Hepatocyte (in vitro differentiated cells): ENCODE results near the gene BMP6. TPM values are rescaled to one million over a fixed set of nuclear protein-coding genes. Genes with fewer than 3 reads are reported as not detected.

Experiments
- DNase-seq: peaks from one replicate; pipeline ENCODE4 v3.0.0-alpha.2; 2016; ENCODE audit warnings: low spot score
- H2AFZ ChIP-seq: fragments of 200-600 bp; sonication (generic); 2 replicates; pipeline ENCODE4 v1.6.0; 2016; ENCODE audit warnings: antibody characterized with exemption, mild to moderate bottlenecking
- H3K27ac ChIP-seq: fragments of 200-600 bp; sonication (generic); 2 replicates; pipeline ENCODE4 v1.5.1; 2016; ENCODE audit warnings: mild to moderate bottlenecking
- H3K27me3 ChIP-seq: fragments of 200-600 bp; sonication (generic); 2 replicates; pipeline ENCODE4 v1.6.1; 2016
- H3K36me3 ChIP-seq: fragments of 200-600 bp; sonication (generic); replicated peaks from 2 replicates; pipeline ENCODE4 v1.5.1; 2016; ENCODE audit warnings: low read depth; ENCODE audit not compliant: insufficient read depth
- H3K4me1 ChIP-seq: fragments of 200-600 bp; sonication (generic); 2 replicates; pipeline ENCODE4 v1.5.1; 2016; ENCODE audit warnings: mild to moderate bottlenecking, moderate library complexity; ENCODE audit not compliant: insufficient read depth
- H3K4me2 ChIP-seq: fragments of 200-600 bp; sonication (generic); 2 replicates; pipeline ENCODE4 v1.6.0; 2016
- H3K4me3 ChIP-seq: fragments of 200-600 bp; sonication (generic); 2 replicates; pipeline ENCODE4 v1.5.1; 2016; ENCODE audit warnings: mild to moderate bottlenecking
- H3K79me2 ChIP-seq: fragments of 200-600 bp; sonication (generic); 2 replicates; pipeline ENCODE4 v1.6.0; 2017; ENCODE audit warnings: mild to moderate bottlenecking
- H3K9me2 ChIP-seq: fragments of 200-600 bp; sonication (generic); replicated peaks from 2 replicates; pipeline ENCODE4 v1.6.0; 2017; ENCODE audit warnings: mild to moderate bottlenecking; ENCODE audit not compliant: insufficient read depth
- H3K9me3 ChIP-seq: fragments of 200-600 bp; sonication (generic); 2 replicates; pipeline ENCODE4 v1.5.1; 2016; ENCODE audit warnings: low read depth, mild to moderate bottlenecking
- H4K20me1 ChIP-seq: fragments of 200-600 bp; sonication (generic); 2 replicates; pipeline ENCODE4 v1.6.0; 2016; ENCODE audit warnings: mild to moderate bottlenecking; ENCODE audit not compliant: insufficient read depth, poor library complexity, severe bottlenecking
- CTCF ChIP-seq: fragments of 200-600 bp; sonication (generic); IDR thresholded peaks from 2 replicates; pipeline ENCODE4 v1.5.1; 2016; ENCODE audit warnings: antibody characterized with exemption, mild to moderate bottlenecking; ENCODE audit not compliant: poor library complexity
- EZH2 ChIP-seq: fragments of 200-600 bp; sonication (generic); IDR thresholded peaks from 2 replicates; pipeline ENCODE4 v1.6.1; 2016; ENCODE audit warnings: antibody characterized with exemption, mild to moderate bottlenecking, borderline replicate concordance
- EZH2phosphoT487 ChIP-seq: fragments of 200-600 bp; sonication (generic); IDR thresholded peaks from one replicate; pipeline ENCODE4 v1.6.1; 2018; ENCODE audit warnings: antibody characterized with exemption, mild to moderate bottlenecking, low read depth, moderate library complexity; ENCODE audit not compliant: unreplicated experiment, severe bottlenecking
- WGBS: methylation state at CpG from one replicate; pipeline ENCODE4 v1.1.6; 2016; ENCODE audit warnings: low lambda C conversion rate; ENCODE audit errors: missing lambda C conversion rate; 5-methylcytosine and 5-hydroxymethylcytosine counted together
- polyA plus RNA-seq: library from polyadenylated mRNA; unstranded; fragments of >200 nt; fragmentation: Nextera tagmentation; extraction: Ambion mirVana; gene quantifications from 2 replicates; pipeline ENCODE4 v1.2.1, GENCODE V29; 2016
- total RNA-seq: library from RNA; depleted of rRNA; stranded (reverse); fragments of >200 nt; gene quantifications from 2 replicates; pipeline ENCODE4 v1.2.3, GENCODE V29; 2014

BMP6 gene
- total and polyA plus RNA-seq, 2 experiments from 2014 or later: 4.0 to 4.3 TPM

- no peak overlapping the region for H3K4me3 ChIP-seq
- no peaks in the 10 kb centered on the region for H3K36me3 ChIP-seq
- no peak overlapping the region for H2AFZ ChIP-seq
- H3K9me2 ChIP-seq: no peaks in the 10 kb centered on the region
- peaks cover 31% of the 10 kb centered on the region for H3K27me3 ChIP-seq
- H3K4me2 ChIP-seq: no peak overlapping the region
- no peak overlapping the region for H3K27ac ChIP-seq
- H4K20me1 ChIP-seq: no peaks in the 10 kb centered on the region
- H3K4me1 ChIP-seq: no peaks in the 10 kb centered on the region
- H3K9me3 ChIP-seq: no peaks in the 10 kb centered on the region
- TF ChIP-seq CTCF (no peak), EZH2 (no peak), EZH2phosphoT487 (no peak)
- 68% methylated on average over 10 of the region's 10 CpGs for WGBS
- no peak for DNase-seq
- no peaks in the 10 kb centered on the region for H3K79me2 ChIP-seq
These were observed 16.4 kb downstream of the BMP6 start for GRCh38 chr6:7742223-7742785.

- TF ChIP-seq CTCF (no peak), EZH2phosphoT487 (no peak), EZH2 (no peak)
- no peak for DNase-seq
- no peak overlapping the region for H2AFZ ChIP-seq
- no peaks in the 10 kb centered on the region for H3K9me3 ChIP-seq
- H3K4me3 ChIP-seq: no peak overlapping the region
- no peaks in the 10 kb centered on the region for H3K4me1 ChIP-seq
- H3K4me2 ChIP-seq: no peak overlapping the region
- 95% methylated on average over 10 of the region's 10 CpGs for WGBS
- no peaks in the 10 kb centered on the region for H4K20me1 ChIP-seq
- peaks cover 17% of the 10 kb centered on the region for H3K27me3 ChIP-seq
- H3K27ac ChIP-seq: no peak overlapping the region
- no peaks in the 10 kb centered on the region for H3K79me2 ChIP-seq
- H3K36me3 ChIP-seq: no peaks in the 10 kb centered on the region
- no peaks in the 10 kb centered on the region for H3K9me2 ChIP-seq
These were observed 20.0 kb downstream of the BMP6 start for GRCh38 chr6:7745942-7746341.

- Histone ChIP-seq H2AFZ (no peak overlapping the region), H3K4me3 (no peak overlapping the region), H3K4me2 (no peak overlapping the region), H3K27ac (no peak overlapping the region), H3K4me1 (no peaks in the 10 kb centered on the region), H3K9me3 (no peaks in the 10 kb centered on the region), H3K9me2 (no peaks in the 10 kb centered on the region), H3K36me3 (no peaks in the 10 kb centered on the region), H3K79me2 (no peaks in the 10 kb centered on the region), H3K27me3 (peaks cover 11% of the 10 kb centered on the region), H4K20me1 (no peaks in the 10 kb centered on the region)
- DNase-seq: no peak
- TF ChIP-seq CTCF (no peak), EZH2phosphoT487 (no peak), EZH2 (no peak)
- 86% methylated on average over 10 of the region's 10 CpGs for WGBS
These were observed 21.1 kb downstream of the BMP6 start for GRCh38 chr6:7747016-7747415.
